Eye (tissue), 1 donor: ENCODE results near the gene HOXC12.

ENCODE experiments used
- DNase-seq: peaks from one replicate; pipeline ENCODE4 v3.0.0-alpha.2; 2015

The HOXC12 gene

GRCh38 chr12:53973236-53974042 is 18.7 kb downstream of the HOXC12 start:
- DNase-seq = no peak

GRCh38 chr12:53974084-53975063 is 19.7 kb downstream of the HOXC12 start, which contains the start of gene HOTAIR:
HOTAIR (minus strand) TSS chr12:53974954.
- DNase-seq = peak; percentile 49

GRCh38 chr12:53975064-53975471 is 20.4 kb downstream of the HOXC12 start:
- peak; percentile 52 for DNase-seq

GRCh38 chr12:53975479-53976152 is 20.9 kb downstream of the HOXC12 start:
- peak; percentile 53 for DNase-seq

GRCh38 chr12:53976172-53976822 is 21.6 kb downstream of the HOXC12 start:
- no peak for DNase-seq

- DNase-seq = no peak
Measured at GRCh38 chr12:53976823-53977595, 22.3 kb downstream of the HOXC12 start.

- no peak for DNase-seq
Measured at GRCh38 chr12:53977596-53978445, 23.1 kb downstream of the HOXC12 start.

GRCh38 chr12:53978477-53979356 is 24.0 kb downstream of the HOXC12 start:
- no peak for DNase-seq

- DNase-seq = no peak
Measured at GRCh38 chr12:53980104-53980801, 25.6 kb downstream of the HOXC12 start.

- DNase-seq = no peak
Measured at GRCh38 chr12:53980802-53981496, 26.2 kb downstream of the HOXC12 start.

- no peak for DNase-seq
Measured at GRCh38 chr12:53981634-53982565, 27.2 kb downstream of the HOXC12 start.

- no peak for DNase-seq
Measured at GRCh38 chr12:53982648-53983567, 28.2 kb downstream of the HOXC12 start.

- DNase-seq = peak; percentile 69
Measured at GRCh38 chr12:53983568-53983949, 28.9 kb downstream of the HOXC12 start.

- no peak for DNase-seq
Measured at GRCh38 chr12:53983950-53984572, 29.4 kb downstream of the HOXC12 start.

- peak; percentile 95 for DNase-seq
Measured at GRCh38 chr12:53984901-53985691, 30.4 kb downstream of the HOXC12 start, which contains the start of gene HOXC10. HOXC10 (plus strand) TSS chr12:53985146; CDS start chr12:53985260, 114 bp downstream.
